HG03139 (cell line): ENCODE data around the gene IL36G.
"Not testable (repeated sequence)": the region's sequence is repeated elsewhere in the genome, so short reads cannot be mapped to it uniquely, and the experiment has no call there.

ENCODE experiments used
- ATAC-seq: cut with Tn5 transposase; IDR thresholded peaks from one replicate; pipeline ENCODE4 v1.9.1; 2021; ENCODE audit not compliant: unreplicated experiment

The IL36G gene

DNA sequence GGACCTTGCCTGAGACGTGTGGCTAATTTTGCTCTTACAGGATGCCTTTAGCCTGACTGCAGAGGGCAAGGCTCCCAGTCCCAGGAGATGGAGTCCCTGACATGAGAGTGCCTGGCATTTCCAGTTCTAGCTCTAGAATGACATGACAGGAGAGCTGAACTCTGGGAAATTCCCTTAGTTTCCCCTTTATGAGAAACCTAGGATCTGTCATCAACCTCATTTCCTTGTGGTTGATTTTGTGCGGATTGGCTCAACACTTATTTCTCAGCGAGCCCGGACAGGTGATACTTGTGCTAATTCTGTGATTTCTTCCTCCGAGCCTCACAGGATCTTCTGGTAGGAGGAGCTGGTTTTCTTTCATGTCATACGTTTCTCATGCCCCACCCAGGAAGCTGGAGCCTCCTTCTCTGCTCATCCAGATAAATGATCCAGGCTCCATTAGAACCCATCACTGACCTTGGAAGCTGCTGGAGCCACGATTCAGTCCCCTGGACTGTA is at the start of gene IL36G:
IL36G (plus strand) TSS at position 448 of the 498 bp plus-strand sequence. CDS start 633 bp downstream, outside the sequence.
- no peak for ATAC-seq

DNA sequence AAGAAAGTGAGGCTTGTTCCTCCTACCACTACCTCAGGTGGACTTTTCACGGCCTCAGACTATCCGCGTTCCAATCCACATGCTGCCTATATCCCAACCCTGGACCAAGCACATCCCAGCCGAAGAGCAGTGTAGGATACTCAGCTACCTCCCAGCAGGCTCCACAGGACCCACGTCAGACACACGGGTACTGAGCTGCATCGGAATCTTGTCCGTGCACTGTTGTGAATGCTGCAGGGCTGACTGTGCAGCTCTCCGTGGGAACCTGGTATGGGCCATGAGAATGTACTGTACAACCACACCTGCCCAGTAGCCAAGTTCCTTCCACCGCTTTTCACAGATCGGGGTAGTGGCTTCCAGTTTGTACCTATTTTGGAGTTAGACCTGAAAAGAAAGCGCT is 44.5 kb upstream of the IL36G start:
- no peak for ATAC-seq

- ATAC-seq, result not testable (repeated sequence)
Observed at GRCh38 chr2:112934117-112934516, 43.7 kb upstream of the IL36G start.

GRCh38 chr2:112936927-112937232 is 40.9 kb upstream of the IL36G start:
- ATAC-seq, result no peak

DNA sequence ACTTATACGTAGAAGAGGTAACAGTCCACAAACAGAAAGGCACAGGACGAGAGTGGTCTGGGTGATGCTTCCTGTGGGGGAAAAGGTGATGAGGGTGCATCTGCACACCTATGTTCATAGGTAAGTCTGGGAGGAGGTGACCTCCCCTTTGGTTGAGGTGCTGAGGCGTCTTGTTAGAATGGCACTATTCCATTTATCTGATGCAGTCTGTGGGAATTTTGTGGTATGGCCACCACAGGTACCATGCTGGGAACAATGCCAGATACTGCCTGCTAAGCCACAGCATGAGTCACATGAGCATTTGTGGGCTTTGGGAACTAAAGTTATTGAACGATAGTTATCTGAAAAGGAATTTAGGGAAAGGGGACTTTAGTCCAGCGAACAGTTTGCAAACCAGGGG is 38.9 kb upstream of the IL36G start:
- ATAC-seq, result no peak

DNA sequence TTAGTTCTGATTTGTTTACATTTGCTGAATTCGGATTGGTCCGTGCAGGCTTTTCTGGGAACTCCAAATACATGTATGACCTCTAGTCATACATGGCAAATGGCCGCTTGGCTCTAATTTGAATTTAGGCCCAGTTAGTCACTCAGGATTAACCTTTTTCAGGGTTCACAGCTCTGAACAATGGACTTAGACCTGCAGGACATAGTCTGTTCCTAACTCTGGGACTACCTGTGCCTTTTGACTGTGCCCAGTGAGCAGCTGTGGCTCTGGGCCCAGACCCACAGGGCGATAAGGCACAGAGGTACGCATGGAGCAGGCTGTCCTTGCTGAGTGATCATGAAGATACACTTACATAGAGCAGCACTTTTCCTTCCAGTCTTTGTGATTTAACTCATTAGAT is 38.4 kb upstream of the IL36G start:
- no peak for ATAC-seq

- ATAC-seq, result no peak
Observed at GRCh38 chr2:112940859-112941625, 36.8 kb upstream of the IL36G start.

GRCh38 chr2:112941753-112942653 is 35.8 kb upstream of the IL36G start:
- ATAC-seq, result peak; percentile 76

DNA sequence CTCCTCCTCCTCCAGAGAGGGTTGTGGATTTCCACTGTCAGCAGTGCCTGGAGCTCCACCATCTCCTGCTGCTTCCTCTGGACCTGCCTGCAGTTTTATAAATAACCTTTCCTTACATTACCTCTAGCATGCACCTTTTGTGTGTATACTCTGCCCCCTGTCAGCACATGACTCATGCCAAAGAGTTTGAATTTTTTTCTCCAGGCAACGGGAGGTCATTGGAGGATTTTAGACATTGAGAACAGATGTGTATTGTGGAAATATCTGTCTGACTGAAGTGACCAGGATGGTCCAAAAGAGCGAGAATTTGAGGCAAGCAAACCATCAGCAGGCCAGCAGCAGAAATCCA is 35.2 kb upstream of the IL36G start:
- ATAC-seq, result no peak

DNA sequence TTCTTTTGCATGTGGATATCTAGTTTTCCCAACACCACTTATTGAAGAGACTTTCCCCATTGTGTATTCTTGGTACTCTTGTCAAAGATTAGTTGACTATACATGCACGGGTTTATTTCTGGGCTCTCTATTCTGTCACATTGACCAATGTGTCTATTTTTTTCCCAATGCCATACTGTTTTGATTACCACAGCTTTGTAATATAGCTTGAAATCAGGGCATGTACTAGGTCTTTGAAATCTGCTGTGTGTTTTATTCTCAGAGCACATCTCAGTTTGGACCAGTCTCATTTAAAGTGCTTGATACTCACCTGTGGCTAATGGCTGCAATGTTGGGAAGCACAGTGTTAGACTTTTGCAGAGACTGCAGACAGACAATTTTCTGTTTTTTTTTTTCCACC is 32.8 kb upstream of the IL36G start:
- ATAC-seq, result no peak

DNA sequence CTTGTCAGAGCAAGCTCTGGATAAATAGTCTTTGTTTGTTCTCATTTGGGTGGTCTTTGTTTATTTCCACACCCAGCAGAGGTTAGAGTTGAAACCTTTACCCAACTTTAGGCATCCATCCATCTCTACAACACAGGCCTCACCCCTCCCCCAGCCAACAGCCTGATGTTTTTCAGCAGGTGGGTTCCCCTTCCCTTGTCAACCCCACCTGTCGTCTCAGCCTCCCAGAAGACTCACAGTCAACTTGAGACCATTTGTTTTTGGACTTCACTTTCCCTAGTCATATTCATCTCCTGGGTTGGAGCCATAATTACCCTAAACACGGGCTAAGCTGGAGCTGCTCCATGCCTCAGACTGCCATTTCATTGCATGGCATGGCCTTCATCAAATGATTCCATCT is 31.7 kb upstream of the IL36G start:
- no peak for ATAC-seq

GRCh38 chr2:112947374-112947773 is 30.4 kb upstream of the IL36G start:
- no peak for ATAC-seq

- ATAC-seq, result no peak
Observed at GRCh38 chr2:112949456-112949855, 28.4 kb upstream of the IL36G start.

GRCh38 chr2:112954364-112954763 is 23.4 kb upstream of the IL36G start:
- ATAC-seq, result no peak

- no peak for ATAC-seq
Observed at GRCh38 chr2:112957511-112957910, 20.3 kb upstream of the IL36G start.

DNA sequence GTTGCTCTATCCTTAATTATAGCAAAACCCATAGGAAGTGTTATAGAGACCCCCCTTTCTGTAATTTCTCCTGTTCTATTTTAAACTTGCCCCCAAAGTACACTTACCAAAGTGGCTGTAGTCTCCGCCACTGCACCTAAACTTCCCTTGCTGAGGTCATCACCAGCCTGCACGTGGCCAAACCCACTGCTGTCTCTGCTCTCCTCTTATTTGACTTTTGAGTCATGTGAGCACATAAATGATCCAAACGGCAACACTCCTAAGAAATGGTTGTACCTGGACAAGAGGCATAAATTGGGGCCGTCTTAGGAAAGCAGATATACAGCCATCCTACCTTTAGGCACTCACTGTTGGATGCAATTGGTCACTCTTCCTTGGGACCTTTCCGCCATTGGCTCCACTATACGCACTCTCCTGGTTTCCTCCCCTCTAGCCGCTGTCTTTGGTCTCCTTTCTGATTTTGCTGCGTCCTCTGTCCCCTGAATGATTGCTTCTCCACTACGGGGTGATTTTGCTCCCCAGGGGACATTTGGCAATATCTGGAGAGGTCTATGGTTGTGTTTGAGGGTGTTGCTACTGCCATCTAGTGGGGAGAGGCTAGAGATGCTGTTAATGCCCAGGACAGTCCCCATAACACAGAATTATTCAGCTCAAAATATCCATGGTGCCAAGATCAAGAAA is 19.2 kb upstream of the IL36G start:
- ATAC-seq, result no peak

DNA sequence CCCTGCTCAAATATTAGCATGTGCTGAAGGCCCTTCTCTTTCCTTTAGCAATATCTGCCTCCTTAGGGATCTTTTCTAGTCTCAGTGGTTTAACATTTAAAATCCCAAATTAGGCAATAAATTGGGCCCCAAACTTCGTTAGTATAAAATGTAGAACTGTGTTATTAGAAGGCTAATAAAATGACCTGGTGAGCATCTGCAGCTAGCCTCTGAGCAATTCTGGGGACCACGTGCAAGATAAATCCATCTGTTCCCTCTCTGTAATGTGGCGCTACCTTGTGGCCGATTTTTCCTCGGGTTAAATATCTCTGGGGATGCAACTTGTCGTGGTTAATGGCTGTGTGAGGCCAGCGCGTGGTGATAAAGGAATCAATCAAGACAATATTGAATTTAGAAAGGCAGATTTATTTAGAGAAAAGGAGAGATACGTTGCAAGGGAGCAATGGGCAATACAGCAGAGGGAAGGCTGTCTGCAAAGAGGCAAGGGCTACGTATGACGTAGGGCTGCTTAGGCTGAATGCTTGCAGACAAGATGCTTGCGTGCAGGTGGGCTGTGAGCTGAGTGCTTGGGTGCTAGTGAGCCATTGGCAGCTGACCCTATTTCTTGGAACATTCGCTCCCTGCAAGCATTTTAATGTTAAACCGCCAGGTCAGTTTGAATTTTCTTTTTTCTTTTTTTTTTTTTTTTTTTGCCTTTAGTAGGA is 18.5 kb upstream of the IL36G start:
- no peak for ATAC-seq

DNA sequence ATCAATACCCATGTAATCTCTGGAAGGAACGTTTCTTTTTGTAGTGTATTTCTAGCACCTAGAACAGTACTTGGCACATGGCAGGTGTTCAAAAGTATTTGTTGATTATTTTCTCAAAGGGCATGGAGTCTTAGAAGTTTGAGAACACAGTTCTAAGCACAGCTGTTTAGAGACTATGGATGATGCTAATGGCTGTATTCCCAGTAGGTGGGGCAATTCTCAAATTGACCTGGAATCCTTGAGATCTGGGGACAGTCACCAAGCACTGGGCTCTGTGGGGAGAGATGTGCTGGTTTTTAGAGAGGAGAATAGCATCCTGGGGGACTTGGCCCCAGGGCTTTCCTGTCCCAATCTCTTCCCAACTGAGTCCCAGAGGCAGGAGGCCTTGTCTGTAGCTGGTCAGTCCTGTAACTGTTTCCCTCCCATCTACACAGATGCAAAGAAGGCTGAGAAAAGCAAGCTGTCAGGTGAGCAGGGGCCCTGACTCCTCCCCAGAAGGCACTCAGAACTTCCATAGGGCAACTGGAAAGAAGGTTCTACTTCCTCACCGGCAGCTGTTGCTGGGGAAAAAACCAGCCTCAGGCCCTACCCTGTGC is 17.5 kb upstream of the IL36G start:
- no peak for ATAC-seq

DNA sequence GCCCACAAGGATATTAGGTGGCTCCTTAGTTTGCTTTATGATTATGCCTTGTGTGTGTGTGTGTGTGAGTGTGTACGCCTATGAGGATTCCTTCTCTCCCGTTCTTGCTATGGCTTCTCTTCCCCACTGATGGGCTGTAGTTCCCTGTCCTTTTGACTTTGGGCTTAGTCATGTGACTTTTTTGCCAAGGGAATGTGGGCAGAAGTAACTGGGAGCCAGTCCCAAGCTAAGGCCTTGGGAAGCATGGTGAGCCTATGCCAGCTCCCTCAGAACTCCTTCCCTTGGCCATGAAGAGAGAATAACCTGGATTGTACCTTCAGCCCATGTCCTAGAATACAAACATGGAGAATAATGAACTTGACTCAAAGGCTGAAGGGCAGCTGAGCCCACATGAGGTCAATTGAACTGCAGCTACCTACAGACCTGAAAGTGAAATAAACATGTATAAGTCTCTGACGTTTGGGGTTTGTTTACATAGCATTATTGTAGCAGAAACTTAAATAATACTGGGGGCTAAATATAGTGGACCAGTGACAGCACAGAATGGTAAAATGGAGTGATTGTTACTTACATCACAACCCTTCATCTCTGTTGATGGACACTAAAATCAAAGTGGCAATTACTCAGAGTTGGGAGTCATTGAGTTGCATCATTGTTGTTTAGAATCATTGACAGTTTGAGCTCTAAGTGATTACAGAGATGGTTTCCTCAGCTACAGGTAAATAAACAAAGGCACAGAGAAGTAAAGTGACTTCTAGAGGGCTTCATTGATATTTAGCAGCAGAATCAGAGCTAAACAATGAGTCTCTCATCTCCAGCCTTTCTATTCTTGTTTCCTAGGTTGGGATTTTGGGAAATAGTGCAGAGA is 15.3 kb upstream of the IL36G start:
- ATAC-seq, result no peak

DNA sequence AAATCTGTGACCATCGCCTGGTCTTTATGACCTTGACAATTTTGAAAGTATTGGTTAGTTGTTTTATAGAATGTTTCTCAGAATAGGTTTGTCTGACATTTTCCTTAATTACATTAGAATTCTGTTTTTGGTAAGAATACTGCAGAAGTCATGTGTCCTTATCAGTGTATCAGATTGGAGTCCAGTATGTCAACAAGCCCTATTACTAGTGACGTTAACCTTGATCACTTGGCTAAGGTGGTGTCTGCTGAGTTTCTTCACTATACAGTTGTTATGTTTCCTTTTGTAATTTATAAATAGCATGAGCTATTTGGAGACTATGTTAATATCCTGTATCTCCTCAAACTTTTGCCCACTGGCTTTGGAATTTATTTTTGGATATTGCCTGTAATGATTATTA is 10.8 kb upstream of the IL36G start:
- no peak for ATAC-seq
